ENCODE data around the gene SH3GL1.

The SH3GL1 gene

GRCh38 chr19:4399812-4400134, 574 bp downstream of the SH3GL1 start:
- no peak for DNase-seq (ENCODE audit: low read depth in 2 of 2)

GRCh38 chr19:4396949-4397783, 3.2 kb downstream of the SH3GL1 start:
- no peak for DNase-seq (ENCODE audit: low read depth in 2 of 2)

GRCh38 chr19:4393947-4394590, 6.3 kb downstream of the SH3GL1 start:
- no peak for DNase-seq (ENCODE audit: low read depth in 2 of 2)

- DNase-seq (ENCODE audit: low read depth in 2 of 2), result no peak
Observed at GRCh38 chr19:4391701-4392483, 8.5 kb downstream of the SH3GL1 start.

GRCh38 chr19:4391306-4391693, 9.0 kb downstream of the SH3GL1 start:
- no peak for DNase-seq (ENCODE audit: low read depth in 2 of 2)

GRCh38 chr19:4390567-4391305, 9.6 kb downstream of the SH3GL1 start:
- no peak for DNase-seq (ENCODE audit: low read depth in 2 of 2)

- DNase-seq (ENCODE audit: low read depth in 2 of 2), result no peak
Observed at GRCh38 chr19:4390017-4390566, 10.3 kb downstream of the SH3GL1 start.

GRCh38 chr19:4389511-4390016, 10.8 kb downstream of the SH3GL1 start:
- DNase-seq (ENCODE audit: low read depth in 2 of 2), result no peak

- DNase-seq (ENCODE audit: low read depth in 2 of 2), result no peak
Observed at GRCh38 chr19:4389064-4389375, 11.3 kb downstream of the SH3GL1 start.

GRCh38 chr19:4388337-4389063, 11.8 kb downstream of the SH3GL1 start:
- DNase-seq (ENCODE audit: low read depth in 2 of 2), result no peak

- DNase-seq (ENCODE audit: low read depth in 2 of 2), result no peak
Observed at GRCh38 chr19:4386041-4386782, 14.1 kb downstream of the SH3GL1 start.

GRCh38 chr19:4385291-4386040, 14.9 kb downstream of the SH3GL1 start:
- no peak for DNase-seq (ENCODE audit: low read depth in 2 of 2)

- DNase-seq (ENCODE audit: low read depth in 2 of 2), result peak in 1 of 2 donors; percentile 30
Observed at GRCh38 chr19:4380254-4380727, 20.1 kb downstream of the SH3GL1 start.

GRCh38 chr19:4379383-4380253, 20.7 kb downstream of the SH3GL1 start:
- no peak for DNase-seq (ENCODE audit: low read depth in 2 of 2)

GRCh38 chr19:4378886-4379285, 21.5 kb downstream of the SH3GL1 start:
- DNase-seq (ENCODE audit: low read depth in 2 of 2), result no peak

GRCh38 chr19:4376991-4377781, 23.2 kb downstream of the SH3GL1 start:
- DNase-seq (ENCODE audit: low read depth in 2 of 2), result no peak

GRCh38 chr19:4376671-4376990, 23.7 kb downstream of the SH3GL1 start:
- DNase-seq (ENCODE audit: low read depth in 2 of 2), result no peak
